K562 (cell line): ENCODE measurements around the gene CACNA2D4.

Experiments
- BRD4 ChIP-seq: fragments of 200-600 bp; sonication (generic); IDR thresholded peaks from 2 replicates; pipeline ENCODE4 v1.6.1; 2017; ENCODE audit warnings: inconsistent platforms
- FOS ChIP-seq: IDR thresholded peaks from 3 replicates; pipeline ENCODE4 v1.6.1; 2011; ENCODE audit not compliant: insufficient read length; ENCODE audit errors: extremely low read depth
- MAFF ChIP-seq: IDR thresholded peaks from 2 replicates; pipeline ENCODE4 v1.6.1; 2012; ENCODE audit warnings: low read length, improper control_type of control experiment
- MYC ChIP-seq, 2 experiments: fragments of 250-450 bp in 1 of 2; sonication (Bioruptor Pico) in 1 of 2; IDR thresholded peaks; 2 replicates each; pipeline versions ENCODE4 v1.5.1 to v1.6.1; 2012 to 2021; ENCODE audit warnings: low read depth in 2 of 2, borderline replicate concordance in 1 of 2, improper control_type of control experiment in 1 of 2, low read length in 1 of 2, mild to moderate bottlenecking in 1 of 2, moderate library complexity in 1 of 2
- RBBP5 ChIP-seq: fragments of 200-600 bp; sonication (generic); IDR thresholded peaks from 2 replicates; pipeline ENCODE4 v1.6.1; 2012; ENCODE audit warnings: borderline replicate concordance, mild to moderate bottlenecking, low read length, control low read depth, inconsistent platforms; ENCODE audit not compliant: insufficient read depth, poor library complexity, severe bottlenecking
- REST ChIP-seq, 2 experiments: fragments of 450-650 bp; formaldehyde crosslinking in 1 of 2; IDR thresholded peaks; 2 replicates each; pipeline versions ENCODE4 v1.4.0 to v1.6.1; 2014 to 2020; ENCODE audit warnings: mild to moderate bottlenecking in 2 of 2, borderline replicate concordance in 1 of 2, low read depth in 1 of 2
- TARDBP ChIP-seq: fragments of 450-650 bp; IDR thresholded peaks from 2 replicates; pipeline ENCODE4 v1.6.1; 2016
- USF2 ChIP-seq: sonication (generic); formaldehyde crosslinking; IDR thresholded peaks from 2 replicates; pipeline ENCODE4 v1.5.0; 2020; ENCODE audit warnings: missing genetic modification reagents
- ZBTB49 ChIP-seq: sonication (generic); formaldehyde crosslinking; IDR thresholded peaks from 2 replicates; pipeline ENCODE4 v1.8.0; 2022; ENCODE audit warnings: missing genetic modification reagents, mild to moderate bottlenecking, borderline replicate concordance
- ZNF41 ChIP-seq: fragments of 250-450 bp; sonication (Bioruptor Pico); conservative IDR thresholded peaks from 2 replicates; pipeline ENCODE4 v1.4.0; 2020; ENCODE audit warnings: mild to moderate bottlenecking
- TF ChIP-seq, protein P1 (sequence below): fragments of 450-650 bp; IDR thresholded peaks from 2 replicates; pipeline ENCODE4 v1.6.1; 2018; ENCODE audit not compliant: partially characterized antibody

DNA sequence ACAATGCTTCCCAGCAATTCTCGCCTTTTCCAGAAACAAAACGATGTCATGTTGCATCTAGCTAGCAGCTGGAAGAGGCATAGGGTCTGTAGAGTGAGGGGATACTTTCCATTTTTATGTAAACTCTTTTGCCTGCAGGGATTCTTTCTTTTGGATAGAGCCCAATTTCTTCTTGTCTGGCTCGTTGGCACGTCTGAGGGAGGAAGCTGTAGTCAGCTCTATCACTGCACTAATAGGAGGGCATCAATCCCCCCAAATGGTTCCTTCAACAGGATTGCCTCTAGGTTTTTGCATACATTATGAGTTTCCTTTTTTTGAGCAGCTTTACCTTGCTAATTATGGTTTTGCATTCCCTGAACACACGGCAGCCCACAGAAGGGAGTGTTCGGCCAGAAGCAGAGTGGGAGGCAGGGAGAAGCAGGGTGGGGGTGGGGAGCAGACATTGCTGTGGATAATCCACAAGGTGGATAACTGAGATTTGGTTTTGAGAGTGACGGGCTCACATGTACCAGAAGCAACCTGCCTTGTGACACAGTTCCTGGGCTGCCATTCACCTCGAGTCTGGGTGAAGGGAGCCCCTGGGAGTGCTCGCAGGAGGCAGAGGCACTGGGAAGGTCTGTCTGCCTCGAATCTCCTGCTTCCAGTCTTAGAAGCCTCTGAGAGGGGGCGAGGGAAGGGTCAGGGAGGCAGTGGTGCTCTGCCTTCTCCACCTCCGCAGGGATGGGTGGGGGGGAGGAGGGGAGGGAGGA lies 73.6 kb downstream of the CACNA2D4 start:
- TF ChIP-seq FOS (no peak), REST (IDR thresholded peaks at IDR 0.05; ENCODE audit: borderline replicate concordance) (no peak), REST (CRISPR knock-in tag; IDR thresholded peaks at IDR 0.05; ENCODE audit: low read depth) (no peak), ZBTB49 (no peak), MYC (IDR thresholded peaks at IDR 0.05; ENCODE audit: low read depth, low read length) (no peak), MYC (CRISPR knock-in tag; IDR thresholded peaks at IDR 0.05; ENCODE audit: borderline replicate concordance, low read depth) (no peak), ZNF41 (no peak), TARDBP (no peak), RBBP5 (no peak), USF2 (CRISPR knock-in tag) (no peak), MAFF (no peak), BRD4 (no peak)
- TF ChIP-seq, protein P1, sequence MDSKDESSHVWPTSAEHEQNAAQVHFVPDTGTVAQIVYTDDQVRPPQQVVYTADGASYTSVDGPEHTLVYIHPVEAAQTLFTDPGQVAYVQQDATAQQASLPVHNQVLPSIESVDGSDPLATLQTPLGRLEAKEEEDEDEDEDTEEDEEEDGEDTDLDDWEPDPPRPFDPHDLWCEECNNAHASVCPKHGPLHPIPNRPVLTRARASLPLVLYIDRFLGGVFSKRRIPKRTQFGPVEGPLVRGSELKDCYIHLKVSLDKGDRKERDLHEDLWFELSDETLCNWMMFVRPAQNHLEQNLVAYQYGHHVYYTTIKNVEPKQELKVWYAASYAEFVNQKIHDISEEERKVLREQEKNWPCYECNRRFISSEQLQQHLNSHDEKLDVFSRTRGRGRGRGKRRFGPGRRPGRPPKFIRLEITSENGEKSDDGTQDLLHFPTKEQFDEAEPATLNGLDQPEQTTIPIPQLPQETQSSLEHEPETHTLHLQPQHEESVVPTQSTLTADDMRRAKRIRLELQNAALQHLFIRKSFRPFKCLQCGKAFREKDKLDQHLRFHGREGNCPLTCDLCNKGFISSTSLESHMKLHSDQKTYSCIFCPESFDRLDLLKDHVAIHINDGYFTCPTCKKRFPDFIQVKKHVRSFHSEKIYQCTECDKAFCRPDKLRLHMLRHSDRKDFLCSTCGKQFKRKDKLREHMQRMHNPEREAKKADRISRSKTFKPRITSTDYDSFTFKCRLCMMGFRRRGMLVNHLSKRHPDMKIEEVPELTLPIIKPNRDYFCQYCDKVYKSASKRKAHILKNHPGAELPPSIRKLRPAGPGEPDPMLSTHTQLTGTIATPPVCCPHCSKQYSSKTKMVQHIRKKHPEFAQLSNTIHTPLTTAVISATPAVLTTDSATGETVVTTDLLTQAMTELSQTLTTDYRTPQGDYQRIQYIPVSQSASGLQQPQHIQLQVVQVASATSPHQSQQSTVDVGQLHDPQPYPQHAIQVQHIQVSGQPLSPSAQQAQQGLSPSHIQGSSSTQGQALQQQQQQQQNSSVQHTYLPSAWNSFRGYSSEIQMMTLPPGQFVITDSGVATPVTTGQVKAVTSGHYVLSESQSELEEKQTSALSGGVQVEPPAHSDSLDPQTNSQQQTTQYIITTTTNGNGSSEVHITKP, result no peak
